GM12891 (cell line): ENCODE results near the gene PRRC2C.

Experiments
- DNase-seq: peaks from one replicate; pipeline ENCODE4 v3.0.0; 2011; ENCODE audit warnings: low spot score; ENCODE audit not compliant: insufficient read length
- FAIRE-seq: peaks from 2 replicates; lab custom pipeline; 2011; peaks lifted over from hg19 to GRCh38; lab: Jason Lieb, UNC
- PAX5 ChIP-seq: IDR thresholded peaks from 2 replicates; pipeline ENCODE4 v1.6.1; 2011; ENCODE audit warnings: low read length, moderate library complexity, mild to moderate bottlenecking; ENCODE audit not compliant: insufficient read depth, severe bottlenecking
- POLR2A ChIP-seq: IDR thresholded peaks from 2 replicates; pipeline ENCODE4 v1.6.1; 2011; ENCODE audit warnings: low read depth, low read length, control low read depth
- POLR2AphosphoS5 ChIP-seq: IDR thresholded peaks from 2 replicates; pipeline ENCODE4 v1.6.1; 2011; ENCODE audit warnings: low read depth, low read length, control low read depth
- POU2F2 ChIP-seq: IDR thresholded peaks from 2 replicates; pipeline ENCODE4 v1.6.1; 2011; ENCODE audit warnings: low read depth, mild to moderate bottlenecking, control low read depth, low read length, moderate library complexity
- SPI1 ChIP-seq: IDR thresholded peaks from 2 replicates; pipeline ENCODE4 v1.6.1; 2011; ENCODE audit warnings: low read depth, low read length, control low read depth
- TAF1 ChIP-seq: IDR thresholded peaks from 2 replicates; pipeline ENCODE4 v1.6.1; 2011; ENCODE audit warnings: low read depth, low read length, control low read depth

The PRRC2C gene

DNA sequence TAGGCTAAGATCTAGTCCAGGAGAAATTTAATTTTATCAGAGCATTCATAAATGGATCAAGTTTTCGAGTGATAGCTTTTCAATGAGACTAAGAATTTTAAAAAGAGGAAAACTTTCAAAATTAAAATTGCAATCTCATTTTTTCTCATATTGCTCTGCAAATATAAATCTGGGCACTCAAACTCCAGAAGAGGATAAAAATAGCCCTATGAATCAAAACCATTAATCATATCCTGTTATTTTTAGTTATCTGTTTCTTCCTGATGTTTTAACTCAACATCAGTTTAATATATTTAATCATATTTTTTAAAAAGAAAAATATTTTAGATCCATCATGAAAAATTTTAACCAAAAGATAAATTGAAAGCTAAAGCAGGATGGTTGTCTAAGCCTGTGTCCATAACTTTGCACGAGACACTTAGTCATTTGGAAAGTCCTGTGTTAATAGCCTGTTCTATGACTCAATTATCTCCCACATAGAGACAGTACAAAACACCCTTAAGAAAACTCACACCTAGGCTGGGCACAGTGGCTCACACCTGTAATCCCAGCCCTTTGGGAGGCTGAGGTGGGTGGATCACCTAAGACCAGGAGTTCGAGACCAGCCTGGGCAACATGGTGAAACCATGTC is 17.1 kb upstream of the PRRC2C start:
- no peak for FAIRE-seq
- no peak for DNase-seq
- TF ChIP-seq POLR2A, result no peak
- no peak for TF ChIP-seq POLR2AphosphoS5
- no peak for TF ChIP-seq PAX5
- no peak for TF ChIP-seq SPI1
- no peak for TF ChIP-seq TAF1
- TF ChIP-seq POU2F2, result no peak

DNA sequence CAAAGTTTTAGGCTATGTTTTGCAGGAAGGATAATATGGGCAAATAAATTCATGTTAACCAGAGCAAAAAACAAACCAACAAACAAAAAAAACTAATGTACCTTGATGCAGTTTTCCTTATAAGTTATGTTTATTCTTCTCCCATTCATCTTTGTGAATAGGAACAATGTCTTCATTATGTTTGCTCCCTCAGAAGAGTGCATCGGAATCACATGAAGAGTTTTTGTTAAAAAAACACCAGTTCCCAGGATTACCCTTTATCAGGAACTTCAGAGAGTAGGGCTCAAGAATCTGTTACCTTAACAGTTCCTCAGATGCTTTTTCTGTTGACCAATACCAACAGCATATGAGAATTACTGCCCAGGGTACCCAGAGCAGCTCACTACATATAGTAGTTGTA is 14.6 kb upstream of the PRRC2C start:
- FAIRE-seq, result no peak
- no peak for TF ChIP-seq TAF1
- no peak for TF ChIP-seq POLR2AphosphoS5
- TF ChIP-seq SPI1, result no peak
- TF ChIP-seq POU2F2, result no peak
- no peak for TF ChIP-seq POLR2A
- no peak for TF ChIP-seq PAX5

DNA sequence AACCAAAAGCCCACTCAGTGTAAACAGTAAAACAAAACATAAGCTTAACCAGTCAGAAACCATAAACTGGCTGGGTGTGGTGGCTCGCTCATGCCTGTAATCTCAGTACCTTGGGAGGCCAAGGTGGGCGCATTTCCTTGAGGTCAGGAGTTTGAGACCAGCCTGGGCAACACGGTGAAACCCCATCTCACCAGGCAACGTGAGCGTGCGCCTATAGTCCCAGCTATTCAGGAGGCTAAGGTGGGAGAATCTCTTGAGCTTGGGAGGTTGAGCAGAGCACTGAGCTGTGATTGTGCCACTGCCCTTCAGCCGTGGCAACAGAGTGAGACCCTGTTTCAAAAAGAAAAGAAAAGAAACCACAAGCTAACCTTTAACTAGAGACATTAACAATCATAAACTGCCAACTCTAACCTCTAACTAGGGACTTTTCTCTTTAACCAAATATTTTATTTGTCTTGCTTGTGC is 13.1 kb upstream of the PRRC2C start:
- TF ChIP-seq TAF1 (no peak), POLR2AphosphoS5 (no peak), SPI1 (no peak), PAX5 (no peak), POLR2A (no peak), POU2F2 (no peak)
- no peak for DNase-seq
- no peak for FAIRE-seq

More for the DNA sequence above, 14.6 kb upstream of the PRRC2C start:
- DNase-seq, result no peak

DNA sequence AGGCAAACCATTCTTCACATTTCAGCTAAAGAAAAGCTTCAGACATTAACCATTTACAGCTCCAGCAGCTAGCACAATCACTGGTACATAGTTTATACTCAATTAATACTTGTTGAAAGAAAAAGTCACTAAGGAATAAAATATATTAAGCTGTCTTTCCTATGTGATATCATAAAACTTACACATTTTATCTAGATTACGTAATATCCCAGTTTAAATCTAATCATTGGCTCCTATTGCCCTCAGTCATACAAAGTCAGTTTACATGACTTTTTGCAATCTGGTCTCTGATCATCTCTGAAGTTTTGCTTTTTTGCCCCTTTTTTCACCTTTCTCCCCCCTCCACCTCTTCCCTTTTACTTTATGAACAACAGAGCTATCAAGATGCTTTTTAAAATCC is 8.5 kb upstream of the PRRC2C start:
- TF ChIP-seq POLR2A (no peak), POLR2AphosphoS5 (no peak), SPI1 (no peak), TAF1 (no peak), PAX5 (no peak), POU2F2 (no peak)
- FAIRE-seq, result no peak

DNA sequence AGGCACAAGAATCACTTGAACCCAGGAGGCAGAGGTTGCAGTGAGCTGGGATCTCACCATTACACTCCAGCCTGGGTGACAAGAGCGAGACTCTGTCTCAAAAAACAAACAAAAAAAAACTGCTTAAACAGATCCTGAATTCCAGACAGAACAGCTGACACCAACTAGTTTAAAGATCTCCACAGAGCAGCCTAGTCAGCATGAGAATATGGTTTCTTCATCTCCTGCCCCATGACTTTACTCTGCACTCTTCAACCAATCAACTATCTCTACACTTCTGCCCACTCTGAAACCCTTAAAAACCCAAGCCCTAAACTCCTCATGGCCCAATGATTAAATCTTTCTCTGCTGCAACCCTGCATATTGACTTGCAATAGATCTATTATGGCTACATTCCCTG is 7.5 kb upstream of the PRRC2C start:
- TF ChIP-seq SPI1, result no peak
- TF ChIP-seq TAF1, result no peak
- no peak for TF ChIP-seq POLR2A
- TF ChIP-seq POU2F2, result no peak
- no peak for TF ChIP-seq POLR2AphosphoS5
- no peak for TF ChIP-seq PAX5
- FAIRE-seq (no peak), DNase-seq (no peak)

More for the DNA sequence above, 8.5 kb upstream of the PRRC2C start:
- DNase-seq, result no peak

DNA sequence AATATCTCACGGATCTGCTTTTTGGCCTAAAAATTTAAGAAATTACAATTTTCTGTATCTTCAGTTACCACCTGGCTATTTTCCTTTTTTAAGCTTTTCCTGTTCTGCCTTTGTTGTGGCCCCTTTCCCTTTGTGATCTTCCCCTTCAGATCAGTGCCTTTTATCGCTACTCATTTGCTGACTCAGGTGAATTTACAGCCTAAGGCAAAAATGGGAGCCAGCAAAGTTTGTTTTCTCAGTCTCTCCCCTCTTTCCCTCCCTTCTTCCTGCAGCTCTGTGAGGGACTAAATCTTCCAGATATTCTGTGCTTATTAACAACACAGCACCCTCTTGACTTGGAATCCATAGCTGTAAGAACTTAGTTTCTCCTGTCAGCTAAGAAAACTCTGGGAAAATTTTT is 5.3 kb upstream of the PRRC2C start:
- DNase-seq (no peak), FAIRE-seq (no peak)
- TF ChIP-seq SPI1 (no peak), PAX5 (no peak), TAF1 (no peak), POLR2A (no peak), POU2F2 (no peak), POLR2AphosphoS5 (no peak)

DNA sequence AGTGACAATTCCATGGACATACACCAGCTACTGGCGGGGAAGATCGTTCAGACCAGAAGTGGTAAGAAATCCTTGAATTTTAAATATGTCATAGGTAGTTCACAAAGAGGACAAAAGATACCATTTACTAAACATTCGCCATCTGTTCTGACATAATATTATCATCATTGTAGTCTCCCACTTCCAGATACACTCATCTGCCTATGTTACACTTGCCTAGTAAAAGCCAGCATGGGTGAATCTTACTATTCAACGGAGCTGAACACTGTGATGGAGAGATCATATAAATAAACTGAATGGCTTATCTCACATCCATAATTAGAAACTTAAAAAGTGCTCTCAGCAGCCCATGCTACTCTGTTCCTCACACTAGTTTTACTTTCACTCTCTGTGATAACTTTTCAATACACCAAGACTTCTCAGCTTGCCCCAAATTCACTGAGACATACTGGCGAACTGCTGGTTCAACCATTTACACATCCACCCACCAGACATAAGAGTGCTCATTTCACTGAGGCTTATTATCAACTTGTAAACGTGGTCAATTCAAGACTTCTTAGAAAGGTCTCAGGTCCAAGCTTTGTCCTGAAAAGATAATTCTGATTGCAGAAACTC is 463 bp upstream of the PRRC2C start:
- 0 out of 2 replicates have a peak, but pooled peaks have one; percentile 19 for TF ChIP-seq TAF1
- TF ChIP-seq PAX5, result no peak
- TF ChIP-seq SPI1, result peak; percentile 46; the same call in 1 of the 2 replicates
- FAIRE-seq (no peak), DNase-seq (no peak)

DNA sequence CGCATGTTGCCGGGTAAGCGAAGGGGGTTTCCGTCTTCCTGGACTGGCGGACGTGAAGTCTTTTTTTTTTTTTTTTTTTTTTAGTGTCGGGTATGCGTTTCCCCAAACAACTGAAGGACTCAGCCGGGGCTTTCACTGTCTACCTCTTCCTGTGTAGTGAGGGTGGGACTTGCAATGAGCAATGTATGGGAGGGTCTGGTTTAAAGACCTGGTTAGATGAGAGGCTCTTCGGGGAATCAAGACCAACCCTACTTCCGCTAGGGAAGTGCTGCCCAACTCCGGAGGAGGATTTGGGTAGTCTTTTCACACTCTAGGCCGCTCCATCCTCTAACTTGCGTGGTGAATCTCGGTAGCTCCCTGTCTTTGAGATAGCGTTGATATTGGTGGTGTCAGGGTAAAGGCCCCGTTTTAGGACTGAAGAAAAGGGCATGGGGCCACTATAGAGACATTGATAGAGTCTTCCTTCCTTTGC is 754 bp downstream of the PRRC2C start:
- FAIRE-seq, result peak; percentile 71
- TF ChIP-seq PAX5, result no peak
- peak; percentile 54 for TF ChIP-seq SPI1
- TF ChIP-seq POLR2AphosphoS5, result no peak
- peak; percentile 29; the same call in 1 of the 2 replicates for TF ChIP-seq TAF1
- no peak for TF ChIP-seq POLR2A
- TF ChIP-seq POU2F2, result peak; percentile 4; the same call in 1 of the 2 replicates
- DNase-seq, result no peak

DNA sequence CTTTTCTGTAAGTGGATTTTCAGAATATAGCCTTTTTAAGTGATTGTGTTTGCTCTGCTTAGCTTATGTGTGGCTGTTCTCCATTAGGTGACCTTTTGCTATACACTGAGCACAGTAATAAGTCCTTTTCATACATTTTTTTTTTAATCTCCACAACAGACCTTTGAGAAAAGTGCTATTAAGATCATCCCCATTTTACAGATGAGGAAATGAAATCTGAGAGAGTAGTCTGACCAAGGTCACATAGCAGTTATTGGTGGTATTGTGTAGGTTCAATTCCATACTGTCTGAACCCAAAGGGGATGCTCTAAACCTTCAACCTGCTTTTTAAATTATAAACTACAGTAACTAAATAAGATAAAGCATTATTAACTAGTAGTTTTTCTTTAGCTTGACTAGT is 1.7 kb downstream of the PRRC2C start:
- DNase-seq, result no peak
- no peak for FAIRE-seq
- TF ChIP-seq POLR2A, result no peak
- TF ChIP-seq TAF1, result no peak

DNA sequence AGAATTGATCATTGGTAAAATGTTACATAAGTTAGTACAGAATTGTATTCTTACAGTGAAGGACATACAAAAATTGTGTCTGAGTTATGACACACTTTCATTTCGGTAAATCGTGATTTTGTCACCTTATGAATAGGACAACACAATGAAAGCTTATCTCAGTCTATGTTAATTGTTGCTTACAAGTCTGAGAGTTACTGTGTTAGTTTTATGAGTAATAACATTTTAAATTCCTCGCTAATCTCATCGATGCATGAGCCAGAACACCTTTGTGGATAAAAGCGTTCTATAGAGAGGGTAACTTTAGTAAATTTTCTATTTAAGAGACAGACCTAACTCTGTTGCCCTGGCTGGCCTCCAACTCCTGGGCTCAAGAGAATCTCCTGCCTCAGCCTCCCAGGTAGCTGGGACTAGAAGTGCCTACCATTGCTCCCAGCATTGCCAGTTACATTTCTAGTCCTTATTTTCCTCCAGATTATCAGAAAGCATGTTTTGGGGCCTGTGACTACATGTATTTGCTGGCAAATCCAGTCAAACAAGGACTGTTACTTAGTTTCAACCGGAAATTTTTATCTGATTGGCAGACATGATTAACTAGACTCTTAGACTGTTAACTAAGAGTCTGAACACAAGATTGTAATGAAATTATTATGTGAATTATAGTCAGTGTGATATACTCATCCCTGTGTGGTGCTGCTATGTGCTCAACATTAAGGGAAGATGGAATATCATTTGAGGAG is 3.0 kb downstream of the PRRC2C start:
- FAIRE-seq (no peak), DNase-seq (no peak)
- TF ChIP-seq POLR2A (no peak), SPI1 (no peak), TAF1 (no peak), PAX5 (no peak), POU2F2 (no peak), POLR2AphosphoS5 (no peak)
